Measurements from ENCODE around the gene CCDC57.
"Not testable (repeated sequence)": the region's sequence is repeated elsewhere in the genome, so short reads cannot be mapped to it uniquely, and the experiment has no call there.

CCDC57 gene, protein sequence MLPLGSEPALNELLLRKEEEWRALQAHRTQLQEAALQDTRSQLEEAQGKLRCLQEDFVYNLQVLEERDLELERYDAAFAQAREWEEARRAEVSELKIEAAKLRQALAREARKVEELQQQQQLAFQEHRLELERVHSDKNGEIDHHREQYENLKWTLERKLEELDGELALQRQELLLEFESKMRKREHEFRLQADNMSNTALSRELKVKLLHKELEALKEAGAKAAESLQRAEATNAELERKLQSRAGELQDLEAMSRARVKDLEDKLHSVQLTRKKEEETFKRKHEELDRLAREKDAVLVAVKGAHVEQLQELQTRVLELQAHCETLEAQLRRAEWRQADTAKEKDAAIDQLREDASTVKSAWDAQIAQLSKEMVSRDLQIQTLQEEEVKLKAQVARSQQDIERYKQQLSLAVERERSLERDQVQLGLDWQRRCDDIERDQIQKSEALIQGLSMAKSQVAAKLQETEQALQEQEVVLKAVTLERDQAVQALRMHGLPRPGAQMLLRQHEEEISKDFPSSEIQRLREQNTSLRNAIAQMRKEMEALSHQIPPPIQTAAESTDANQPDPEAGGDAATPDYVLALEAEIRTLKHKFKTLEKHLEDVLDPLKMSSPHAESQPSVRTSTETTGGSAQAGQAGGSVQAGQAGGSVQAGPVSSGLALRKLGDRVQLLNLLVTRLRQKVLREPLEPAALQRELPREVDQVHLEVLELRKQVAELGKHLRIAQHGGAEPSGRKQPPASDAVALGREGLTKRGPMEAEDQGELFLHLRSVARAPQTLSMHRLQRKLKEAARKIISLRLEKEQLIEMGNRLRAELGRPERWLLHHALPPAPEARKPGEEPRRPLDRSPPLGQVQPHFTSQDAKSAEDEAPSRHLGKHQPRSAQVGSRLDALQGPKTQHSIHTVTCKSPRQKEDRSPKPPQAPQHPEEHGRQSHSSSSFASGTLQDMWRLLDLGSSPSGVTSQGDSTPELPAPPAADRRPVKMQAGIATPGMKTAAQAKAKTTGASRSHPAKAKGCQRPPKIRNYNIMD

DNA sequence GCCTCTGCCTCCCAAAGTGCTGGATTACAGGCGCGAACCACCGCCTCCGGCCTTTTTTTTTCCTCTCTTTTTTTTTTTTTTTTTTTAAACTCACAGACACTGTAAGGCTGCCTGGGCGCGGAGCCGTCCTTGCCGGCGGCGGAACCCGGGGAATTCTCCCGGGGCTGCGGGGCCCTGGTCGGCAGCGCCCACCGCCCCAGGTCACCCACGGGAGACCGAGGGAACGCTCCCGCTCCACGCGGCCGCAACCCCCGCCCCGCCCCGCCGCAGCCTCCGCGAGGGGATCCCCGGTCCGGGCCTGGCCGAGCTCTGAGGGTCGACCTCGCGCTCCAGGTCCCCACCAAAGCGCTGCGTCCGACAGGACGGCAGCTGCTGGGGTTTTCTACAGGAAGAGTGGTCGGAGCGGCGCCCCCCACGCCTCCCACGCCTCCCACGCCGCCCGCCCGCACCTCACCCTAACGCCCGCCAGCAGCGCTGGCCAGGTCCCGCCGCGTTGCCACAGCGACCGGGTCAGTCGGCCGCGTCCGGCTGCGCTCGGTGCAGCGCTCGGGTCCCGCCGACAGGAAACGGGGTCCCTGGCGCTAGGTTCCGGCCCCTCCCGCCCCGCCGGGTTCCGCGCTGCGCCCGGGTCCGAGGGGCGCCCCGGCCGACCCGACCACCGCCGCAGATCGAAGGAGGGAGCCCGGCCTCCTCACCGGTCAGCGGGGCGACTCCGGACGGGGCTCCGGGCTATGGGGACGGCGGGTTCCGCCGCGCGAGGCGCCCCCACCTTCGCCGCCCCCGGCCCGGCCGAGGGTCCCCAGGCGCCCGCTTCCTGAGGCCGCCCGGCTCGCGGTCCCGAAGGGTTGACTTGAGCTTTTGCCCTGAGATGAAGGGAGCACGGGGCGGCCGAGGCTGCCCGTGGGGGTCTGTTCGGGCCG, at the start of gene CCDC57:
Gene CCDC57 (minus strand): TSS at position 512 of the 920 bp plus-strand sequence. CDS start 10,898 bp downstream, outside the sequence.
- H3K4me2 ChIP-seq (ENCODE audit: low read depth, low read length, poor library complexity, severe bottlenecking) = peak within 1 kb of the TSS; percentile 64
- 0 out of 2 replicates have a peak, but pooled peaks cover 3% of the 10 kb centered on the region for H3F3A ChIP-seq (ENCODE audit: insufficient read depth)
- H3K36me3 ChIP-seq (ENCODE audit: low read length) = no peaks in the 10 kb centered on the region
- H3K9me3 ChIP-seq (ENCODE audit: insufficient read depth, low read length) = no peaks in the 10 kb centered on the region
- no peaks in the 10 kb centered on the region for H4K20me1 ChIP-seq (ENCODE audit: low read depth, low read length)
- no peak within 1 kb of the TSS for H3K27ac ChIP-seq (ENCODE audit: low read depth, low read length)
- no peaks in the 10 kb centered on the region for H3K9me2 ChIP-seq (replicated peaks; ENCODE audit: insufficient read depth, low read length)
- H3K27me3 ChIP-seq (ENCODE audit: low read length) = no peaks in the 10 kb centered on the region
- no peaks in the 10 kb centered on the region for H3K79me2 ChIP-seq (ENCODE audit: insufficient read depth, low read length)
- H3K9ac ChIP-seq (ENCODE audit: low read length) = peak within 1 kb of the TSS; percentile 68
- peak within 1 kb of the TSS; percentile 96 for H2AFZ ChIP-seq (ENCODE audit: low read depth, low read length, severe bottlenecking)
- peak within 1 kb of the TSS; percentile 93 for H3K4me3 ChIP-seq (ENCODE audit: insufficient read depth, low read length, poor library complexity, severe bottlenecking)
- TF ChIP-seq CTCF (IDR thresholded peaks at IDR 0.05; ENCODE audit: insufficient read depth, low read length, poor library complexity, severe bottlenecking) (no peak), EZH2phosphoT487 (conservative IDR thresholded peaks at IDR 0.05; ENCODE audit: low read length) (no peak)

DNA sequence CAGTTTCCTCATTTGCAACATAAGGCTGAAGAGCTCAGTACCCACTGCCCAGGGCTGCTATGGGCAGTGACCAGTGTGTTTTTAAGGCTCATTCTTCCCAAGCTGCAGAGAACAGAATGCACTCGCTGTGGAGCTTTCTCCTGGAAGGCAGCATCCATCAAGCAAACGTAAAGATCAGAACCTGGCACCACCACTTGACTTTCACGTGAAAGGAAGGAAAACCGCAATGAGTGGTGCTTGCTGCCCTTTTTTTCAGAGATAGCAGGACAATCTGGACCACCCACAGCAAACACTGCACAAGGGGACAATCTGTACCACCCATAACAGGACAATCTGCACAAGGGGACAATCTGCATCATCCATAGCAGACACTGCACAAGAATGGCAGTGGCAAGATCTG, 49.7 kb upstream of the CCDC57 start:
- peaks cover 35% of the 10 kb centered on the region for H3K79me2 ChIP-seq (ENCODE audit: insufficient read depth, low read length)
- no peaks in the 10 kb centered on the region for H3K27me3 ChIP-seq (ENCODE audit: low read length)
- H3K9me2 ChIP-seq (replicated peaks; ENCODE audit: insufficient read depth, low read length) = no peaks in the 10 kb centered on the region
- H3K4me2 ChIP-seq (ENCODE audit: low read depth, low read length, poor library complexity, severe bottlenecking) = no peak overlapping the region
- no peaks in the 10 kb centered on the region for H3F3A ChIP-seq (ENCODE audit: insufficient read depth)
- peaks cover 4% of the 10 kb centered on the region; the same call in 1 of the 2 replicates for H4K20me1 ChIP-seq (ENCODE audit: low read depth, low read length)
- H2AFZ ChIP-seq (ENCODE audit: low read depth, low read length, severe bottlenecking) = no peak overlapping the region
- peaks cover 20% of the 10 kb centered on the region for H3K36me3 ChIP-seq (ENCODE audit: low read length)
- TF ChIP-seq CTCF (IDR thresholded peaks at IDR 0.05; ENCODE audit: insufficient read depth, low read length, poor library complexity, severe bottlenecking) (no peak), EZH2phosphoT487 (conservative IDR thresholded peaks at IDR 0.05; ENCODE audit: low read length) (no peak)
- H3K27ac ChIP-seq (ENCODE audit: low read depth, low read length) = no peak overlapping the region
- no peak overlapping the region for H3K9ac ChIP-seq (ENCODE audit: low read length)
- H3K4me3 ChIP-seq (ENCODE audit: insufficient read depth, low read length, poor library complexity, severe bottlenecking) = no peak overlapping the region
- H3K9me3 ChIP-seq (ENCODE audit: insufficient read depth, low read length) = no peaks in the 10 kb centered on the region

DNA sequence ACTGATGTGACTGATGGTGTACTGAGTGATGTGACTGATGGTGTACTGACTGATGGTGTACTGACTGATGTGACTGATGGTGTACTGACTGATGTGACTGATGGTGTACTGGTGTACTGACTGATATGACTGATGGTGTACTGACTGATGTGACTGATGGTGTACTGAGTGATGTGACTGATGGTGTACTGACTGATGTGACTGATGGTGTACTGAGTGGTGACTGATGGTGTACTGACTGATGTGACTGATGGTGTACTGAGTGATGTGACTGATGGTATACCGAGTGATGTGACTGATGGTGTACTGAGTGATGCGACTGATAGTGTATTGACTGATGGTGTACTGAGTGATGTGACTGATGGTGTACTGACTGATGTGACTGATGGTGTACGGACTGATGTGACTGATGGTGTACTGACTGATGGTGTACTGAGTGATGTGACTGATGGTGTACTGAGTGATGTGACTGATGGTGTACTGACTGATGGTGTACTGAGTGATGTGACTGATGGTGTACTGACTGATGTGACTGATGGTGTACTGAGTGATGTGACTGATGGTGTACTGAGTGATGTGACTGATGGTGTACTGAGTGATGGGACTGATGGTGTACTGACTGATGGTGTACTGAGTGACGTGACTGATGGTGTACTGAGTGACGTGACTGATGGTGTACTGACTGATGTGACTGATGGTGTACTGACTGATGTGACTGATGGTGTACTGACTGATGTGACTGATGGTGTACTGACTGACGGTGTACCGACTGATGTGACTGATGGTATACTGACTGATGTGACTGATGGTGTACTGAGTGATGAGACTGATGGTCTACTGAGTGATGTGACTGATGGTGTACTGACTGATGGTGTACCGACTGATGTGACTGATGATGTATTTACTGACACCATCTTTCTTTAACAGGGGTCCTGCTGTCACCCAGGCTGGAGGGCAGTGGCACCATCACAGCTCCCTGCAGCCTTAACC, 47.6 kb upstream of the CCDC57 start:
- not testable (repeated sequence) for H3K9me3 ChIP-seq (ENCODE audit: insufficient read depth, low read length); H4K20me1 ChIP-seq (ENCODE audit: low read depth, low read length); H3K4me3 ChIP-seq (ENCODE audit: insufficient read depth, low read length, poor library complexity, severe bottlenecking)

More for the DNA sequence above, 47.6 kb upstream of the CCDC57 start:
- H3K79me2 ChIP-seq (ENCODE audit: insufficient read depth, low read length) = peaks cover 24% of the 10 kb centered on the region
- not testable (repeated sequence) for H3K27ac ChIP-seq (ENCODE audit: low read depth, low read length); H3F3A ChIP-seq (ENCODE audit: insufficient read depth); H2AFZ ChIP-seq (ENCODE audit: low read depth, low read length, severe bottlenecking); H3K27me3 ChIP-seq (ENCODE audit: low read length); H3K9me2 ChIP-seq (replicated peaks; ENCODE audit: insufficient read depth, low read length); H3K9ac ChIP-seq (ENCODE audit: low read length); H3K4me2 ChIP-seq (ENCODE audit: low read depth, low read length, poor library complexity, severe bottlenecking)
- H3K36me3 ChIP-seq (ENCODE audit: low read length) = peaks cover 35% of the 10 kb centered on the region

All from SU-DHL-6 (cell line).